Stimulated activated CD4-positive, alpha-beta T cell treated with anti-CD3 and anti-CD28 coated beads, TNF-alpha, amount 100 ng/mL, for 1 hour (primary cell): ENCODE results near the gene IGSF21.

Experiments used
- DNase-seq, 3 donors: peaks; one replicate each; pipeline ENCODE4 v3.0.0-alpha.2; 2020; ENCODE audit warnings: low read depth in 3 of 3, low spot score in 1 of 3

Gene IGSF21

GRCh38 chr1:18323259-18323658 is 215.7 kb downstream of the IGSF21 start:
- no peak for DNase-seq

GRCh38 chr1:18324246-18324645 is 216.6 kb downstream of the IGSF21 start:
- DNase-seq: no peak

- no peak for DNase-seq
Measured at GRCh38 chr1:18325136-18325535, 217.5 kb downstream of the IGSF21 start.

- DNase-seq: no peak
Measured at GRCh38 chr1:18326211-18326897, 218.8 kb downstream of the IGSF21 start.

- no peak for DNase-seq
Measured at GRCh38 chr1:18327650-18328049, 220.1 kb downstream of the IGSF21 start.

- DNase-seq: no peak
Measured at GRCh38 chr1:18328803-18329202, 221.2 kb downstream of the IGSF21 start.

GRCh38 chr1:18329469-18330253 is 222.1 kb downstream of the IGSF21 start:
- DNase-seq: no peak

GRCh38 chr1:18332576-18332975 is 225.0 kb downstream of the IGSF21 start:
- no peak for DNase-seq

- no peak for DNase-seq
Measured at GRCh38 chr1:18333220-18333619, 225.6 kb downstream of the IGSF21 start.

GRCh38 chr1:18336801-18337200 is 229.2 kb downstream of the IGSF21 start:
- DNase-seq: no peak

GRCh38 chr1:18337757-18338156 is 230.2 kb downstream of the IGSF21 start:
- DNase-seq: no peak

GRCh38 chr1:18339161-18339560 is 231.6 kb downstream of the IGSF21 start:
- no peak for DNase-seq

- DNase-seq: no peak
Measured at GRCh38 chr1:18340158-18340764, 232.7 kb downstream of the IGSF21 start.

GRCh38 chr1:18340787-18341186 is 233.2 kb downstream of the IGSF21 start:
- no peak for DNase-seq

GRCh38 chr1:18341291-18342069 is 233.9 kb downstream of the IGSF21 start:
- no peak for DNase-seq

GRCh38 chr1:18342744-18343143 is 235.1 kb downstream of the IGSF21 start:
- no peak for DNase-seq

GRCh38 chr1:18343581-18343980 is 236.0 kb downstream of the IGSF21 start:
- no peak for DNase-seq

- DNase-seq: no peak
Measured at GRCh38 chr1:18344755-18345154, 237.2 kb downstream of the IGSF21 start.

GRCh38 chr1:18347559-18347958 is 240.0 kb downstream of the IGSF21 start:
- DNase-seq: no peak

GRCh38 chr1:18348354-18348753 is 240.8 kb downstream of the IGSF21 start:
- DNase-seq: no peak

GRCh38 chr1:18350747-18351146 is 243.1 kb downstream of the IGSF21 start:
- DNase-seq: no peak
